GM23338 (cell line): ENCODE results near the gene PGGHG. TPM values are rescaled to one million over a fixed set of nuclear protein-coding genes. Genes with fewer than 3 reads are reported as not detected.
A peak's percentile ranks its signal among the peaks of the same experiment; 100 is the strongest.

Experiments
- ATAC-seq: fragments of 200-7000 bp; cut with Tn5 transposase; 3 replicates; pipeline ENCODE4 v1.9.1; 2020
- DNase-seq: peaks from one replicate; pipeline ENCODE4 v3.0.0-alpha.2; 2015; ENCODE audit warnings: low spot score
- H2AFZ ChIP-seq: fragments of 200-600 bp; sonication (generic); 2 replicates; pipeline ENCODE4 v1.8.0; 2016; ENCODE audit warnings: antibody characterized with exemption, mild to moderate bottlenecking, moderate library complexity
- H3F3A ChIP-seq: fragments of 200-600 bp; sonication (generic); replicated peaks from 2 replicates; pipeline ENCODE4 v1.8.0; 2017; ENCODE audit warnings: antibody characterized with exemption, mixed run types, low read depth
- H3K27ac ChIP-seq: fragments of 200-600 bp; sonication (generic); 2 replicates; pipeline ENCODE4 v1.6.1; 2016; ENCODE audit warnings: low read depth
- H3K27me3 ChIP-seq: fragments of 200-600 bp; sonication (generic); 2 replicates; pipeline ENCODE4 v1.8.0; 2016; ENCODE audit warnings: mild to moderate bottlenecking, mixed run types, moderate library complexity; ENCODE audit not compliant: insufficient read depth
- H3K36me3 ChIP-seq: fragments of 200-600 bp; sonication (generic); 2 replicates; pipeline ENCODE4 v1.8.0; 2016; ENCODE audit warnings: mild to moderate bottlenecking; ENCODE audit not compliant: insufficient read depth
- H3K4me1 ChIP-seq: fragments of 200-600 bp; sonication (generic); 2 replicates; pipeline ENCODE4 v1.8.0; 2016; ENCODE audit warnings: mild to moderate bottlenecking, moderate library complexity; ENCODE audit not compliant: insufficient read depth
- H3K4me2 ChIP-seq: fragments of 200-600 bp; sonication (generic); 2 replicates; pipeline ENCODE4 v1.7.1; 2017; ENCODE audit warnings: mixed run types
- H3K4me3 ChIP-seq: fragments of 200-600 bp; sonication (generic); 2 replicates; pipeline ENCODE4 v1.6.1; 2016; ENCODE audit warnings: mixed run types
- H3K79me2 ChIP-seq: fragments of 200-600 bp; sonication (generic); replicated peaks from 2 replicates; pipeline ENCODE4 v1.8.0; 2017; ENCODE audit warnings: mild to moderate bottlenecking; ENCODE audit not compliant: insufficient read depth
- H3K9me2 ChIP-seq: fragments of 200-600 bp; sonication (generic); 2 replicates; pipeline ENCODE4 v1.8.0; 2017; ENCODE audit not compliant: insufficient read depth
- H4K20me1 ChIP-seq: fragments of 200-600 bp; sonication (generic); replicated peaks from 2 replicates; pipeline ENCODE4 v1.8.0; 2017; ENCODE audit warnings: mild to moderate bottlenecking; ENCODE audit not compliant: insufficient read depth
- H3K27ac Mint-ChIP-seq: 2 replicates; pipeline ENCODE4 v1.8.0; 2020; ENCODE audit warnings: inconsistent platforms, mild to moderate bottlenecking, moderate library complexity, mixed read lengths
- H3K27me3 Mint-ChIP-seq: 3 replicates; pipeline ENCODE4 v1.8.0; 2022; ENCODE audit warnings: low read depth, mild to moderate bottlenecking, moderate library complexity, mixed read lengths, inconsistent platforms; ENCODE audit not compliant: insufficient read depth, poor library complexity
- H3K36me3 Mint-ChIP-seq: 3 replicates; pipeline ENCODE4 v1.8.0; 2021; ENCODE audit warnings: low read depth, mild to moderate bottlenecking, inconsistent platforms, moderate library complexity, mixed read lengths
- H3K4me1 Mint-ChIP-seq: 3 replicates; pipeline ENCODE4 v1.8.0; 2020; ENCODE audit warnings: mild to moderate bottlenecking, inconsistent platforms, mixed read lengths
- H3K4me3 Mint-ChIP-seq: 3 replicates; pipeline ENCODE4 v1.8.0; 2021; ENCODE audit warnings: moderate library complexity, mild to moderate bottlenecking, inconsistent platforms, mixed read lengths
- H3K9me3 Mint-ChIP-seq: 3 replicates; pipeline ENCODE4 v1.8.0; 2020; ENCODE audit warnings: moderate library complexity, mild to moderate bottlenecking, inconsistent platforms, mixed read lengths
- CREB1 ChIP-seq: fragments of 250-450 bp; sonication (Bioruptor Pico); IDR thresholded peaks from 2 replicates; pipeline ENCODE4 v1.5.0; 2020; ENCODE audit warnings: low read depth, mild to moderate bottlenecking, moderate library complexity
- CTCF ChIP-seq, 2 experiments: fragments of 200-600 bp in 1 of 2; sonication (generic) in 1 of 2; conservative IDR thresholded peaks; 2 replicates each; pipeline versions ENCODE4 v1.5.1 to v1.6.1; 2016 to 2017; ENCODE audit warnings: antibody characterized with exemption in 2 of 2, low read depth in 2 of 2, mild to moderate bottlenecking in 2 of 2, moderate library complexity in 1 of 2
- EZH2phosphoT487 ChIP-seq: fragments of 200-600 bp; sonication (generic); IDR thresholded peaks from one replicate; pipeline ENCODE4 v1.8.1; 2018; ENCODE audit warnings: antibody characterized with exemption; ENCODE audit not compliant: unreplicated experiment
- REST ChIP-seq: IDR thresholded peaks from one replicate; pipeline ENCODE4 v1.6.1; 2018; ENCODE audit warnings: antibody characterized with exemption; ENCODE audit not compliant: unreplicated experiment
- STAT1 ChIP-seq: IDR thresholded peaks from one replicate; pipeline ENCODE4 v1.6.1; 2016; ENCODE audit warnings: antibody characterized with exemption; ENCODE audit not compliant: unreplicated experiment
- ZNF114 ChIP-seq: fragments of 250-450 bp; sonication (Bioruptor Pico); IDR thresholded peaks from 2 replicates; pipeline ENCODE4 v1.5.0; 2020; ENCODE audit warnings: mild to moderate bottlenecking, moderate library complexity
- ZNF462 ChIP-seq: fragments of 250-450 bp; sonication (Bioruptor Pico); IDR thresholded peaks from 2 replicates; pipeline ENCODE4 v1.5.0; 2020; ENCODE audit warnings: mild to moderate bottlenecking, moderate library complexity
- polyA plus RNA-seq: library from polyadenylated mRNA; unstranded; fragments of >200 nt; fragmentation: Nextera tagmentation; extraction: Ambion mirVana; gene quantifications from 2 replicates; pipeline ENCODE4 v1.2.1, GENCODE V29; 2016
- total RNA-seq: library from RNA; depleted of rRNA; stranded (reverse); fragments of >200 nt; shearing (Covaris generic); gene quantifications from 2 replicates; pipeline ENCODE4 v1.2.3, GENCODE V29; 2014

Gene PGGHG
- total and polyA plus RNA-seq, 2 experiments from 2014 or later, result 24.9 to 55.8 TPM

GRCh38 chr11:250274-250673, 38.7 kb upstream of the PGGHG start:
- no peak; the same call in 1 of the 3 replicates for ATAC-seq
- no peak for DNase-seq

GRCh38 chr11:250740-251299, 38.1 kb upstream of the PGGHG start:
- no peak overlapping the region for H3K4me3 Mint-ChIP-seq
- peak; percentile 99 for ATAC-seq
- no peak overlapping the region for H3K27ac Mint-ChIP-seq
- TF ChIP-seq EZH2phosphoT487 (no peak), CTCF (conservative IDR thresholded peaks at IDR 0.05; ENCODE audit: low read depth in 2 of 2) (peak; percentile 89 to 96), ZNF462 (CRISPR knock-in tag) (no peak)

More at GRCh38 chr11:250274-250673, 38.7 kb upstream of the PGGHG start:
- Mint-ChIP-seq H3K27ac (no peak overlapping the region), H3K36me3 (peaks cover 74% of the 10 kb centered on the region), H3K4me3 (no peak overlapping the region), H3K4me1 (no peaks in the 10 kb centered on the region; the same call in none of the 3 replicates), H3K9me3 (no peaks in the 10 kb centered on the region), H3K27me3 (peaks cover 1% of the 10 kb centered on the region)
- no peak overlapping the region for H3K4me2 ChIP-seq
- no peaks in the 10 kb centered on the region for H3K79me2 ChIP-seq
- peaks cover 38% of the 10 kb centered on the region for H3K36me3 ChIP-seq
- peaks cover 17% of the 10 kb centered on the region for H3F3A ChIP-seq
- TF ChIP-seq REST, result no peak
- TF ChIP-seq ZNF114, result no peak
- TF ChIP-seq STAT1, result no peak
- TF ChIP-seq CREB1, result no peak
- H3K27ac ChIP-seq, result peak overlapping the region; percentile 70
- no peaks in the 10 kb centered on the region for H3K27me3 ChIP-seq
- no peaks in the 10 kb centered on the region for H4K20me1 ChIP-seq
- H3K4me3 ChIP-seq, result no peak overlapping the region
- no peaks in the 10 kb centered on the region for H3K4me1 ChIP-seq
- H2AFZ ChIP-seq, result no peak overlapping the region
- no peaks in the 10 kb centered on the region for H3K9me2 ChIP-seq

More at GRCh38 chr11:250740-251299, 38.1 kb upstream of the PGGHG start:
- H3K4me2 ChIP-seq, result no peak overlapping the region
- no peak overlapping the region for H2AFZ ChIP-seq
- Mint-ChIP-seq H3K27me3 (peaks cover 1% of the 10 kb centered on the region), H3K36me3 (peaks cover 69% of the 10 kb centered on the region), H3K9me3 (no peaks in the 10 kb centered on the region), H3K4me1 (no peaks in the 10 kb centered on the region; the same call in none of the 3 replicates)
- no peaks in the 10 kb centered on the region for H3K79me2 ChIP-seq
- peaks cover 36% of the 10 kb centered on the region for H3K36me3 ChIP-seq
- no peak overlapping the region for H3K4me3 ChIP-seq
- H3K27ac ChIP-seq, result peak overlapping the region; percentile 70
- no peaks in the 10 kb centered on the region for H4K20me1 ChIP-seq
- no peaks in the 10 kb centered on the region for H3K27me3 ChIP-seq
- peaks cover 16% of the 10 kb centered on the region for H3F3A ChIP-seq
- H3K9me2 ChIP-seq, result peaks cover 4% of the 10 kb centered on the region; the same call in 1 of the 2 replicates
- H3K4me1 ChIP-seq, result no peaks in the 10 kb centered on the region
- peak; percentile 85 for DNase-seq
